Liver (tissue), 9 donors: Measurements from ENCODE around the gene ASAP2. TPM values are rescaled to one million over a fixed set of nuclear protein-coding genes. Genes with fewer than 3 reads are reported as not detected.

Experiments
- DNase-seq: peaks from one replicate; pipeline ENCODE4 v3.0.0-alpha.2; 2017; ENCODE audit warnings: low spot score
- H3K27ac ChIP-seq, 2 donors: one replicate each; pipeline ENCODE4 v1.7.0; 2013; ENCODE audit warnings: inconsistent platforms in 2 of 2, low read length in 2 of 2, control low read depth in 1 of 2, low read depth in 1 of 2, mild to moderate bottlenecking in 1 of 2
- H3K27me3 ChIP-seq, 4 donors: one replicate each; pipeline versions ENCODE4 v1.6.1 to v1.7.0; 2013; ENCODE audit warnings: low read length in 3 of 4, inconsistent platforms in 1 of 4, mild to moderate bottlenecking in 1 of 4, moderate library complexity in 1 of 4; ENCODE audit not compliant: control insufficient read depth in 4 of 4, insufficient read depth in 4 of 4
- H3K36me3 ChIP-seq, 4 donors: one replicate each; pipeline versions ENCODE4 v1.6.1 to v1.7.0; 2013; ENCODE audit warnings: low read length in 3 of 4, mild to moderate bottlenecking in 3 of 4, low read depth in 1 of 4, moderate library complexity in 1 of 4; ENCODE audit not compliant: control insufficient read depth in 4 of 4, insufficient read depth in 3 of 4
- H3K4me1 ChIP-seq, 4 donors: one replicate each; pipeline versions ENCODE4 v1.6.1 to v1.7.0; 2013; ENCODE audit warnings: low read length in 3 of 4, mild to moderate bottlenecking in 3 of 4, moderate library complexity in 1 of 4; ENCODE audit not compliant: control insufficient read depth in 4 of 4, insufficient read depth in 4 of 4
- H3K4me3 ChIP-seq, 3 donors: one replicate each; pipeline versions ENCODE4 v1.6.1 to v1.7.0; 2013; ENCODE audit warnings: low read length in 3 of 3, control low read depth in 1 of 3, low read depth in 1 of 3, mild to moderate bottlenecking in 1 of 3
- H3K9ac ChIP-seq, 2 donors: one replicate each; pipeline ENCODE4 v1.7.0; 2013; ENCODE audit warnings: low read length in 2 of 2, mild to moderate bottlenecking in 2 of 2, moderate library complexity in 2 of 2, control low read depth in 1 of 2, low read depth in 1 of 2
- H3K9me3 ChIP-seq, 4 donors: one replicate each; pipeline versions ENCODE4 v1.6.1 to v1.7.0; 2013; ENCODE audit warnings: low read length in 3 of 4; ENCODE audit not compliant: control insufficient read depth in 4 of 4
- ATF3 ChIP-seq: IDR thresholded peaks from 2 replicates; pipeline ENCODE4 v1.6.1; 2016; ENCODE audit warnings: antibody characterized with exemption
- CTCF ChIP-seq: fragments of 150-350 bp; IDR thresholded peaks from 2 replicates; pipeline ENCODE4 v1.5.1; 2017; ENCODE audit warnings: improper control_type of control experiment, low read depth, low read length; ENCODE audit not compliant: missing input control
- EGR1 ChIP-seq, 2 donors: IDR thresholded peaks; 2 replicates each; pipeline ENCODE4 v1.6.1; 2016 to 2018; ENCODE audit warnings: antibody characterized with exemption in 2 of 2, low read depth in 2 of 2
- FOXA1 ChIP-seq: IDR thresholded peaks from 2 replicates; pipeline ENCODE4 v1.6.1; 2016; ENCODE audit warnings: antibody characterized with exemption
- FOXA2 ChIP-seq: IDR thresholded peaks from 2 replicates; pipeline ENCODE4 v1.6.1; 2016; ENCODE audit warnings: antibody characterized with exemption
- HNF4A ChIP-seq, 2 donors: conservative IDR thresholded peaks; 2 replicates each; pipeline ENCODE4 v1.6.1; 2016; ENCODE audit warnings: antibody characterized with exemption in 2 of 2, mild to moderate bottlenecking in 2 of 2
- HNF4G ChIP-seq: IDR thresholded peaks from 2 replicates; pipeline ENCODE4 v1.6.1; 2016; ENCODE audit warnings: antibody characterized with exemption
- NR2F2 ChIP-seq: IDR thresholded peaks from 2 replicates; pipeline ENCODE4 v1.6.1; 2016; ENCODE audit warnings: antibody characterized with exemption
- SP1 ChIP-seq: IDR thresholded peaks from 2 replicates; pipeline ENCODE4 v1.6.1; 2018; ENCODE audit warnings: antibody characterized with exemption, mild to moderate bottlenecking
- TAF1 ChIP-seq: conservative IDR thresholded peaks from 2 replicates; pipeline ENCODE4 v1.6.1; 2016; ENCODE audit warnings: antibody characterized with exemption, mild to moderate bottlenecking
- ZBTB33 ChIP-seq: IDR thresholded peaks from 2 replicates; pipeline ENCODE4 v1.6.1; 2016; ENCODE audit warnings: antibody characterized with exemption
- WGBS: extraction: QIAGEN DNeasy Blood & Tissue Kit; methylation state at CpG from one replicate; pipeline ENCODE4 v1.1.7; 2013; 5-methylcytosine and 5-hydroxymethylcytosine counted together
- polyA plus RNA-seq, 2 donors: library from polyadenylated mRNA; stranded (reverse) in 1 of 2; unstranded in 1 of 2; fragments of 200-250 nt in 1 of 2; fragments of >200 nt in 1 of 2; fragmentation: Nextera tagmentation in 1 of 2; extraction: Ambion mirVana in 1 of 2; gene quantifications; one replicate each; pipeline versions ENCODE4 v1.2.1 to v1.2.3, GENCODE V29; 2013 to 2015
- total RNA-seq, 2 donors: library from RNA; depleted of rRNA; stranded (reverse); fragments of >200 nt; gene quantifications; one replicate each; pipeline ENCODE4 v1.2.3, GENCODE V29; 2014
- TF ChIP-seq, protein P1 (sequence below): IDR thresholded peaks from 2 replicates; pipeline ENCODE4 v1.6.1; 2016; ENCODE audit warnings: antibody characterized with exemption, mild to moderate bottlenecking
- TF ChIP-seq, protein P2 (sequence below): IDR thresholded peaks from 2 replicates; pipeline ENCODE4 v1.6.1; 2016; ENCODE audit warnings: antibody characterized with exemption
- donor health status: healthy.
- donor health status: healthy.
- donor health status: healthy.
- donor health status: healthy.
- donor health status: healthy.

Gene ASAP2
- total and polyA plus RNA-seq, 4 donors = 0.36 to 5.9 (median 2.6) TPM

DNA sequence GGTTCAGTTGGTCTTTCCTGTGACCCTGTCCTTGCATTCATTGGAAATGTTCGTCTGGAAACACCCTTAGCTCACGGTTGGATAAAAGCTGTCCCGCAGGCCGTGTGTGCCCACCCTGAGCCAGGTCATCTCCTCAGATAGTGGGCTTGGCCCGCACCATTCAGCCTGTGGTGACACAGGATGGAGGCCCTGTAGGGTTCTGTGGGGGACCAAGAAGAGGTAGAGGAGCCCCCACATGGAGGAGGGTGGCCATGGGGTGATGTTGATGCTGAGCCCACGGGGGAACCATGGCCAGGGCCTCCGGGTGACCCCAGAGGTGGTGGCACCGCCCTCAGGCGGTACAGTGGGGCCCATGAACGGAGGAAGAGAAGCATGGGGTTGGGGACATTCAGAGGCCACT lies 62.7 kb downstream of the ASAP2 start:
- TF ChIP-seq NR2F2 = no peak
- TF ChIP-seq SP1 = no peak
- no peak for TF ChIP-seq HNF4G
- no peak for TF ChIP-seq ATF3
- no peak for TF ChIP-seq CTCF
- TF ChIP-seq, protein P1, sequence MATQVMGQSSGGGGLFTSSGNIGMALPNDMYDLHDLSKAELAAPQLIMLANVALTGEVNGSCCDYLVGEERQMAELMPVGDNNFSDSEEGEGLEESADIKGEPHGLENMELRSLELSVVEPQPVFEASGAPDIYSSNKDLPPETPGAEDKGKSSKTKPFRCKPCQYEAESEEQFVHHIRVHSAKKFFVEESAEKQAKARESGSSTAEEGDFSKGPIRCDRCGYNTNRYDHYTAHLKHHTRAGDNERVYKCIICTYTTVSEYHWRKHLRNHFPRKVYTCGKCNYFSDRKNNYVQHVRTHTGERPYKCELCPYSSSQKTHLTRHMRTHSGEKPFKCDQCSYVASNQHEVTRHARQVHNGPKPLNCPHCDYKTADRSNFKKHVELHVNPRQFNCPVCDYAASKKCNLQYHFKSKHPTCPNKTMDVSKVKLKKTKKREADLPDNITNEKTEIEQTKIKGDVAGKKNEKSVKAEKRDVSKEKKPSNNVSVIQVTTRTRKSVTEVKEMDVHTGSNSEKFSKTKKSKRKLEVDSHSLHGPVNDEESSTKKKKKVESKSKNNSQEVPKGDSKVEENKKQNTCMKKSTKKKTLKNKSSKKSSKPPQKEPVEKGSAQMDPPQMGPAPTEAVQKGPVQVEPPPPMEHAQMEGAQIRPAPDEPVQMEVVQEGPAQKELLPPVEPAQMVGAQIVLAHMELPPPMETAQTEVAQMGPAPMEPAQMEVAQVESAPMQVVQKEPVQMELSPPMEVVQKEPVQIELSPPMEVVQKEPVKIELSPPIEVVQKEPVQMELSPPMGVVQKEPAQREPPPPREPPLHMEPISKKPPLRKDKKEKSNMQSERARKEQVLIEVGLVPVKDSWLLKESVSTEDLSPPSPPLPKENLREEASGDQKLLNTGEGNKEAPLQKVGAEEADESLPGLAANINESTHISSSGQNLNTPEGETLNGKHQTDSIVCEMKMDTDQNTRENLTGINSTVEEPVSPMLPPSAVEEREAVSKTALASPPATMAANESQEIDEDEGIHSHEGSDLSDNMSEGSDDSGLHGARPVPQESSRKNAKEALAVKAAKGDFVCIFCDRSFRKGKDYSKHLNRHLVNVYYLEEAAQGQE = no peak
- no peaks in the 10 kb centered on the region for H3K9me3 ChIP-seq
- no peak overlapping the region for H3K9ac ChIP-seq
- no peak overlapping the region for H3K4me3 ChIP-seq
- WGBS = 94% methylated on average over 10 of the region's 10 CpGs
- no peak overlapping the region for H3K27ac ChIP-seq
- H3K36me3 ChIP-seq = no peaks in the 10 kb centered on the region
- no peaks in the 10 kb centered on the region for H3K4me1 ChIP-seq
- DNase-seq = no peak
- no peaks in the 10 kb centered on the region for H3K27me3 ChIP-seq

DNA sequence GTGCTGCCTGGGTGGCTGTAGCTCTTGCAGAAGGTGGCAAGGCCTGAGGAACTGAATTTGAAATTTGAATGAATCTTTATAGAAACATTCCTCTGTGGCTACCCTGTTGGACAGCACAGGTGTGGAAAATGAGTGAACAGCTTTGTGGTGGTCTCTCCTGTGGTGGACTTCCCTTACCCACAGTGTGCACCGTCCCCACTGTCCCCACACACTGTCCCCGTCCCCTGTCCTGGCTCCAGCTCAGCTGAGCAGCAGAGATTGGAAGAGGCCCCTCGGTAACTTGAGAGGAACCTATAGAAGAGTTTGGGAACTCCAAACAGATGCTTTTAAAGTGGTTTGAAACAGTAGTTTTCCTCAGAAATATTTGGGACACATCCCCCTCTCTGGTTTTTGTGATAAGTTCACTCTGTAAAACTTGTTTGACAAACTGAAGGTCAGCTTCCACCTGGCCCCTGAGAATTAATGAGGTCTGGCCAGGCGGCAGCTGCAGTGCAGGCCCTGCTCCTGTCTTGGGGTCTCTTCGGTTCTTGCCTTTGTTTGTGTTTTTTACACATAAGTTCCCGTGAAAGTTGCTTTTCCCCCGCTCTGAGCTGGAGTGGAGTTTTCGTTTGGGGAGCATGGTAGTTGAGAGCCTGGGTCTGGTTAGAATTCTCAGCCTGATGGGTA lies 63.2 kb downstream of the ASAP2 start:
- 90% methylated on average over 8 of the region's 8 CpGs for WGBS
- no peak overlapping the region for H3K9ac ChIP-seq
- no peak for DNase-seq

More for the DNA sequence above, 63.2 kb downstream of the ASAP2 start:
- Histone ChIP-seq H3K4me3 (no peak overlapping the region), H3K27me3 (no peaks in the 10 kb centered on the region), H3K9me3 (no peaks in the 10 kb centered on the region), H3K36me3 (no peaks in the 10 kb centered on the region), H3K4me1 (no peaks in the 10 kb centered on the region), H3K27ac (no peak overlapping the region)
- no peak for TF ChIP-seq TAF1
- TF ChIP-seq FOXA2 = no peak
- TF ChIP-seq HNF4A (conservative IDR thresholded peaks at IDR 0.05) = no peak
- TF ChIP-seq CTCF = no peak
- no peak for TF ChIP-seq ZBTB33
- TF ChIP-seq FOXA1 = no peak
- TF ChIP-seq, protein P2, sequence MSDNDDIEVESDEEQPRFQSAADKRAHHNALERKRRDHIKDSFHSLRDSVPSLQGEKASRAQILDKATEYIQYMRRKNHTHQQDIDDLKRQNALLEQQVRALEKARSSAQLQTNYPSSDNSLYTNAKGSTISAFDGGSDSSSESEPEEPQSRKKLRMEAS = no peak
- TF ChIP-seq EGR1 (IDR thresholded peaks at IDR 0.05; ENCODE audit: low read depth in 2 of 2) = no peak
- no peak for TF ChIP-seq HNF4G
